GM21390 (cell line): ENCODE results near the gene COL4A2.

Source experiments
- ATAC-seq: cut with Tn5 transposase; IDR thresholded peaks from one replicate; pipeline ENCODE4 v1.9.1; 2021; ENCODE audit not compliant: unreplicated experiment

The COL4A2 gene

DNA sequence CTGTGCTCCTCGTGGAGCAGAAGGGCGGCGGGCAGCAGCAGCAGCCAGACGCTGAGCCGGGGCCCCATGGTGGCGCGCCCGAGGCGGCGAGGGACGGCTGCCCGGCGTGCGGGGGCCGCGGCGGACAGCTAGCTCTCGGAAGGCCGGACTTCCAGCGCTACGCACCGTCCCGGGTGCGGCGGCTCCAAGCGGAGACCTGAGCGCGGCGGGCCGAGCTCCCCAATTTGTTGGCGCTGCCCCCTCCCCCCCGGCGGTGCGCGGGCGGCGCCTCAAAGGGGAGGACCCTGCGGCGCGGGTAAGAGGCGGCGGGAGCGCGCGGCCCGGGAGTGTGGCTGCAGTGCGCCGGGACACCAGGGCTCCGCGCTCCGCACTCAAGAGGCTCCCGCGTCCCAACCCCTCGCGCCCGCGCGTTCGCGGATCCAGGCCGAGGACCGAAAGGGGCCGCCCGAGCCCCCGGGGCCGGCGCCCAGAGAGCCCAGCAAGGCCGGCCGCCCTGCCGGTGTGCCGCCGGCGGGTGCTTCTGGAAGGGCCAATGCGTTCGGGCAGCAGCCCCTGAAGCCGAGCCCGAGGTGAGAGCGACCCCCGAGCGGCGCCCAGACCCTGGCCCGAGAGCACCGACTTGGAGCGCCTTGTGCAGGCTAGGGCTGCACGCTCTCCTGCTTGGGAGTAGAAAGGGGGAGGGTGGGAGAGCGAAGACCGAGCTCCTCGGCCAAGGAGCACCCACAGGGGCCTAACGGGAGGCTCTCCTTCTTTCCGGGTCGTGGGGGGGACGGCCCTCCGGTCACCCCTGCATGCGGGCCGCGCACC, at the start of gene COL4A2, which contains the start of gene COL4A1:
Gene COL4A2 (plus strand): TSS at position 325 of the 807 bp plus-strand sequence. CDS start 620 bp downstream, outside the sequence.
Gene COL4A1 (minus strand): TSS at position 198 of the 807 bp plus-strand sequence. CDS start 130 bp downstream, at position 68.
- ATAC-seq, result no peak

DNA sequence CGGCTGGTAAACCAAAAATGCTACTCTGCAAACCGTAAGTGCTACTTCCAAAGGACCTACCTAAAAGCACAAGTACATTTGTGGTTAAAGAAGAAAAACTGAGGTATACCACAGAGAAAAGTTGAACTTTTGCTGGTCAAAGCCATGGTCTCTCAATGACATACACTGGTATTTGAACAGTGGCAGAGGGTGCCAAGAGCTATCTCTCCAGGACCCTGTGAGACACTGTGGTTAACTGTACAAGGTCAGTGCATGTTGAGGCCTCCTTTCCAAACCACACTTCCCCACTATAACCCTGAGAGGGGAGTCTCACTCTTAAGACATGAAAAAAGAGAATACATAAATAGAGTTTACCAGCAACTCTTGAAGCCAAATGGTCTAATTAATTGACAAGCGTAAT, 49.7 kb upstream of the COL4A2 start:
- no peak for ATAC-seq

DNA sequence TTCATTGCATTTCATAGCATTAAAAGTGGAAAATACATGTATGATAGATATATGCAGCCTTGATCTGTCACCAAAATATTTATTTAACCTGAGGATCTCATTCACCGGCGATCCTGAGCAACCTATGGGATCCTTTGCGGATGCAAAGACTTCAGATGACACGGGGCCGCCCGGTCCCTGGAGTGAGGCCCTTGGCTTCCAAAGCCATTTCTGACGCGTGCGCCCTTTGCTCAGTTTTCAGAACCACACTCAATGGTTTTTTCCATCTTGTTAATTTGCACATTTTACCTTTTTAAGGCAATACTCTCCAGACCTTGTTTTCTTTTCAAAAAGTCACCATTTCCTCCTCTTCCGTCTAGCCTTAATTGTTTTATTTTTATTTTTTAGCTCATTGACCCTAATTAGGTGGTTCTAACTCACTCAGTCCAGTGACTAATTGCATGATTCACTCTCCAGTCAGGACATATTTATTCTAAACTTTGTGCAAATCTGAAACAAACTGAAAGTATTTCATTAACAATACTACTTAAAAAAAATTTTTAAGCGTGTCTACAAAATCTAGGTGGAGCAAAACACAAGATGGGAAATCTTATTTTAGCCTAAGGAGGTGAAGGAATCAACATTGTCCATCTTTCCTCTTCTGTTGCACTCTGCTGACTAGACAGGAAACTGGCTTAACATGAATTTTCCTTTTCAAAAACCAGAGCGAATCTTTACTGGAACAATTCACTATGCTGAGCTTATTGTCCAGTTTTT, 48.0 kb upstream of the COL4A2 start:
- ATAC-seq, result no peak

DNA sequence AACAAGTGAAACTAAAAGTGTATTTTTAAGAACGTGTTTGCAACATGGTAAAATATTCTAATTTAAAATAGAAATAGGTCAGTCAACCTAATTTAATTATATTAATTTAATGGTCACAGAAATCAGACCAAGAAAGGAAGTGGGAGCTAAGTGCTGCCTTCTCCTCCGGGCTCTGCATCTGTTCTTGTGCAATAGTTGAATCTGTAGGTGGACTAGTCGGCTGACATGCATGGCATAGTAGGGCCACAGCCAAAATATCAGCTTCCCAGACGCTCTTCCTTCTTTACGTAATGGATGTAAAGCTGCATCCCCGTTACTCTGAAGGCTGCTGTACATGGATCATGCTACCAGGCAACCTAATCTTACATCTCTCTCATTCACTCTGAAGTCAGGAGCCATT, 47.4 kb upstream of the COL4A2 start:
- ATAC-seq, result no peak

DNA sequence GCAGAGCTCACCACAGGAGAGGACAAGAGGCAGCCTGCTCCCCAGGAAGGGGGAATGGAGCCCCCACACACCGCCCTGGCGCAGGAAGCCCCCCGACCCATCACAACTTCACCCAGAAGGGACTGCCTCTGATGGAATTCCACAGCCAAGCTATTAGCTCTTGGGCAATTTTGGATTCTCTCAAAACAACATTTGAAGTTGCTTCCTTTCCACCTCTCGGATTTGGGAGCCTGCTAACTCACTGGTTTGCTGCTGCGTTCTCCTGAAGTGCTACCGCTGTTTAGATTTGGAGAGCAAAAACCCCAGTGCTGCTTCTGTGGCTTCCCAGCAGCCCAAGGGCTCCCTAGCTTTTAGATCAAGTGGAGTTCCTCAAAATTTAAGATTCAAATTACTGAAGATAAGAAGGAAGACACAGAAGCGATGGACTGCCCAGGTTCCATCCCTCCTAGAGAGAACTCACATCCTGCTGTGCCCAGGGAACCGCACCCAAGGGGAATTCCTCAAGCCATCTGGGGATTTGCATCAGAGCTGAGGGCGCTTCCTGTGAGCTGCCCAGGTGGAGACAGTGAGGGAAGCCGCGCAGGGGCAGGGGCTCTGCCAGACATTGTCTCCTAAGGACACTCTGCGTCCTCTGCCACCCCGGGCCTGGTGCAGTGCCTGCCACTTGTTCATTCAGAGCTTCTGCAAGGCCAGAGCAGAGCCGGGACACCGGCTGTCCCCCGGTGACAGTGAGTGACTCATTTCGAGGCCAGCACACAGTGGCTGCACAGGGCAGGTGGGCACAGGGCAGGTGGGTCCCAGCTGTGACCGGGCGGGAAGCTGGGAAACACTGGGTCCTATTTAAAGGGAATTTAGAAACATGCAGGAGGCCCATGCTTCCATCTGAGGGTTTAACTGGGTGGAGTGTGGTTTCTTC, 45.7 kb upstream of the COL4A2 start:
- no peak for ATAC-seq

DNA sequence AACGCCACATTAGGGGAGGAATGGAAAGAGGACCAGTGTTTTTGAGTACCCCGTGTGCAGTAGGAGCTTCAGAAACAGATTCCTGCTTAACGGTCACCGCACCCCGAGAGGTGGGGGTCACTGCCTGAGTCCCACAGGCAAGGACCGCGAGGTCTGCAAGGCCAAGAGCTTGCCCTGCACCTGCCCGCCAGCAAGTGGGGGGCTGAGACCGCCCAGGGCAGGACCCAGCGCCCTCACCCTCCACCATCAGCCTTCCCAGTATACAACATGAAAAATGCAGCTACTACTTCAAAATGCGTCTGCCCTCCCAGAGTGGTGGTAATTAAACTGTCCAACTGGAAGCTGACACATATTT, 45.0 kb upstream of the COL4A2 start:
- no peak for ATAC-seq

DNA sequence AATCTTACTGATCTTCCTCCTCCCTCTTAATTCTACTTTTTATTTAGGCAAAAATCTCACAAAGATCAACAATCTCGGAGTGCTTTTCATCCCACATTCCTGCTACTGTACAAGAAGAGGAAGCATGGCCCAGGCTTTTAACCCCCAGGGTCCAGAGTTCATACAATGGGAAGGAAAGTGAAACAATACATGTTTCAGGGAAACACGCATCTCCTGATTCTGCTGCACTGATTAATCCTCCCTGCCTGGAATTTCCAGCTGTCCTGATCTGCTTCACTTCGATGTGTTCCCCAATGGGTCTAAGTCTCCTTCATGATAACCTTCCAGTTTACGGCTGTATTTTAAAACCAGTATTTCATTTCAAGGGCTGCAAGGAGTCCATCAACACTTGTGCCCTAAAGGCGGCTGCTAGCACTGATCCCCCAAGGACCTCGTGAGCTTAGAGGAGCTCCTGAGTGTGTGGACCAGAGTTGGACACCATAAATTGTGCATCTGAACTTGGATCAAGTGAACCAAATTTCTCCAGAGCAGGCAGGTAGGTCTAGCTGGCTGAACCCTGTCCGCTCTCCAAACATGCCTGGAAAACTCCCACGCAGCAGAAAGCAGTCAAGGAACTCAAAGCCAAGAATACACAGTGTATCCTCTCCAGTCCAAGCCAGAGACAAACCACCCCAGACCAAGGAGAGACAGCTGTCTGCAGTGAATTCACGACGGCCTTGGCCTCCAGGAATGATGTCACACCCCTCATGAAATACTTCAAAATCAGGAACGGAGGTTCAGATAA, 44.4 kb upstream of the COL4A2 start:
- ATAC-seq, result no peak

DNA sequence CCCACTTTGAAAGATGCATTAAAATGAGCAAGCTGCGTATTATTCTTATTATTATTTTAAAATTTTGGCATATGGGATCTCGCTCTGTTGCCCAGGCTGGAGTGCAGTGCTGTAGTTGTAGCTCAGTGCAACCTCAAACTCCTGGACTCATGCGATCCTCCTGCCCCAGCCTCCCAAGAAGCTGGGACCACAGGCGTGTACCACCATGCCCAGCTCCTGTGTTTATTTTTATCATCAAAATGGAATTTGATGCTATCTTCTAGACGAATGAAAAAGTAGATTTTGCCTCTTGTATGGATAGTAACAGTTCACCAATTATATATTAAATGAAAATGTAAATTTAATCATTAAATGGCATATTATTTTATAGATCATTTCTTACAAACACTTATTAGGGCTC, 43.7 kb upstream of the COL4A2 start:
- no peak for ATAC-seq

DNA sequence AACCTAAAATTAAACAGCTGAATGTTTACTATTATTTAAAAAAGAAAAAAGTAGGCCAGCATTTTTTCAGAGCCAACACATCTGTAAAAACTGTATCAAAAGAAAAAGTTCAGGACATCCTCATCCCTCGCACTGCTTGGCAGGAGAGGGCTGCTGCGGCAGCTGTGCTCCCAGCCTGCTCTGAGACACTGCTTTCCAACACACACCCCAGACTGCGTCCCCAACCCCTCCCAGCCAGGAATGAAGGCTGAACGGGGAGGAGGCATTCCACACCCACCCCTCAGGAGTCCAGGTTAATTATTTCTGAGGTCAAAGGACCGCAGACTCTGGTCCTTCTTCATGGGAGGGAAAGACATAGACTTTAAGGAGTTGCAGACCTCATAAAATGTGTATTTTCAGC, 43.2 kb upstream of the COL4A2 start:
- no peak for ATAC-seq

DNA sequence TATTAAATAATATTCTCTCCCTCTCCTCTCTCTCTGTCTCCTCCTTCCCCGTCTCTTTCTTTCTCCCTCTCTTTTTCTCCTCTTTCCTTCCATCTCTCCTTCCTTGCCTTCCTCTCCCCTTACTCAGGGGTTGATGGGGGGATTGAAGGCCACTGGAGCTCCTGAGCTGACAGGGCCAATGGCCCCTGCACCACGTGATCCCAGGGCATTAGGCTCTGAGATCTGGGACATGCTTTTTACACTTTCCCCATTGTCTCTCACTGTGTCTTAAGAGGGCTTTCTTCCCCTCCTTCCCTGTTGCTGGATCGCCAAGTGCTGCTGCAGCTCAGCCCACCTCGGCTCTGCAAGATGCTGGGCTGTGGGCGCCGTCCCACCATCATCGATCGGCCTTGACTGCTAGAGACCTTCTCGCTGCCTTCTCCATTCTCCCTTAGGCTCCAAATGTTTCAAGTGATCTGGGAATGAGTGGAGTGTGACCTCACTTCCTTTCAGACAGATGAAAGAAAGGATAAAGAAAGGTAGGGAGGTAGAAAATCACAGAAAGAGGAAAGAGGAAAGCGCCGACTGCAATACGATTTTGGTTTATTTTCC, 42.3 kb upstream of the COL4A2 start:
- ATAC-seq, result no peak

DNA sequence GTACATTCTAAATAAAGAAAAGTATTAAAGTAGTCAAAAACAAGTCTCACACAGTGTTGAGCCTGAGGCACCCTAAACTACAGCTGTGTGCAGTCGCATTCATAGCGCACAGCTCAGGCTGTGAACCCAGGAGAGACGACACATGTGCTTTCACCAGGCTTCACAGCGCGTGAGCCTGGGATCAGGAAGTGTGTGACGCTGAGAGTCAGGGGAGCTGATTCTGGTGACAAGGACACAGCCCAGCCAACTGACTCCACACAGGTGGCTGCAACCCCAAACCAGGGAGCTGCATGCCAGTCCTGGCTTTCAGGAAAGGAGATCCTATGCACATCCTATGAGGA, 41.8 kb upstream of the COL4A2 start:
- no peak for ATAC-seq

DNA sequence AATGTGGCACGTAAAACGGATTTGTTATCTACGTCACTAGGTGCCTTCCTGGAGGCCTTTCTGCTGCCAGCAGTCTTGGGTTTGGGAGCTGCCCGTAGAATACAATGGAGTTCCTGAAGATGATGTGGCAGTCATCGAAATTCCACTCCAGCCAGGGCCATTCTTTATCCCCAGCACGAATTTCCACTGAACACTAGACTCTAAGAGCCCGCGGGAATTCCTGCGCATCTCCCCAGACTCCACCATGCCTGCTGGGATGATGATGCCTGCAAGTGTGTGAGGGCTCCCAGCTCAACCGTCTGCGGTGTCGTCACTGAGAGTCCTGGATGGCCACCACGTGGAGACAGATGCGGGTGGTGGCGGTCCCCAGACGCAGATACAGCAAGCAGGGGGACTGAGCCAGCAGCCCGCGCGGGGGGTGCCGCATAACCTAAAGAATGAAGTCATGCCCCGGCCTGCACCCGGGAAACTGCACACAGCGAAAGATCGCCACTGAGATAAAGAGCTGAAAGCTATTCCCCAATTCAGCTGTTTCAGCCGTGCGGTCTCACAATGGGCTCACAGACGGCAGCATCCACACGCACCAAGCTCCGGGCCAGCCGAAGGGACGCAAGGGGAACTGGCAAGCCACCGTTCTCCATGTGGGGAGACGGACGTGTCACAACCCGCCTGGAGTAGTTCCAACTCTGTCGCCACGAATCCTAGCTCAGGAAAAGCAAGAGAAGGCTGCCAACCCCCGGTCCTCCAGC, 41.2 kb upstream of the COL4A2 start:
- no peak for ATAC-seq

DNA sequence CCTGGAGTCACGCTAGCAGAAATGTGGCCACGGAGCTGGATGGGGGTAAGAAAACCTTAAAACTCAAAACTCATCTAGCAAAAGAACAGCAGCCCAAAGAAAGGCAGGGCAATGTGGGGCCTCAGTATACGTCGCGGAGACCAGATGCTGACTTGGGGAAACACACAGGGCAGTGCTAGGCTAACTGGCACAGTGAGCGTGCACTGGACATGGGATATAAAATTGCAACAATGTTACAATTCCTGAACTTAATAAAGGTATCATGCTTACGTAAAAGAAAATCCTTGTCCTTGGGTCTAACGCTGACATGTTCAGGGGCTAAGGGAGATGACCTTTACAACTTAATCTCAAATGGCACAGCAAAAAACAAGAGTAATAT, 40.7 kb upstream of the COL4A2 start:
- ATAC-seq, result no peak

DNA sequence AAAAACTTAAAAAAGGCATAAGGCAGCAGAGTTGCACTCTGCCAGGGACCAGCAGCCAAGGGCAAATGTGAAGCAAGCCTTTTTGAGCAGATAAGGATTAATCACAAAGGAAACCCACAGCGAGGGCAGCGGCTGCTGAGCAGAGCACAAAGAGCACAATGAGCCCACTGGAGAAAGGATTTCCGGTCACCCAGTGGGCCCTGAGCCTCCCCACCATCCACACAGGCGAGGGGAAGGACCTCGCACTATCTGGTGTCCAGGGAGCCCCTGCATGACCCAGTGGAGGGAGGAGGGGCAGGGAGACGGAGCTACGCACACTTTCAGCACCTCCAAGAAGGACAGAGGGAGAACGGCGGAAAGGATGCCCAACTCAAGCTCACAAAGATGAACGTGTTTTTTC, 40.1 kb upstream of the COL4A2 start:
- ATAC-seq, result no peak

DNA sequence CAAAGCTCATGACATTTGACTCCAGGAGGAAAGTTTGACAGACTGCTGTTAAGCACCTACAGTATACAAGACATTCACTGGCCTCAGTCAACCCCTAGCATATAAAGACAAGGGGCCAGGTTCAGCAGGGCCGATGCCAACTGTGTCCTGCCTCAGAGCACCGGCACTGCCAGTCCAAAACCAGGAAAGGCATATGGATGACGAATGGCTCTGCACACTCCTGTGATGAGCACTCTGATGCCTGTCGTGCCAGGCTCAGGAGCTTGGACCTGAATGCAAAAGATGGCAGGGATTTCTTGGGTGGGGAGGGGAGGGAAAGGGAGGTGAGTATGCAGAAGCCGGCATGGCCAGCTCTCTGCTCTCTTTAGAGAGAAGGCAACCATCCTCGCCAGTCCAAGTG, 39.0 kb upstream of the COL4A2 start:
- no peak for ATAC-seq

DNA sequence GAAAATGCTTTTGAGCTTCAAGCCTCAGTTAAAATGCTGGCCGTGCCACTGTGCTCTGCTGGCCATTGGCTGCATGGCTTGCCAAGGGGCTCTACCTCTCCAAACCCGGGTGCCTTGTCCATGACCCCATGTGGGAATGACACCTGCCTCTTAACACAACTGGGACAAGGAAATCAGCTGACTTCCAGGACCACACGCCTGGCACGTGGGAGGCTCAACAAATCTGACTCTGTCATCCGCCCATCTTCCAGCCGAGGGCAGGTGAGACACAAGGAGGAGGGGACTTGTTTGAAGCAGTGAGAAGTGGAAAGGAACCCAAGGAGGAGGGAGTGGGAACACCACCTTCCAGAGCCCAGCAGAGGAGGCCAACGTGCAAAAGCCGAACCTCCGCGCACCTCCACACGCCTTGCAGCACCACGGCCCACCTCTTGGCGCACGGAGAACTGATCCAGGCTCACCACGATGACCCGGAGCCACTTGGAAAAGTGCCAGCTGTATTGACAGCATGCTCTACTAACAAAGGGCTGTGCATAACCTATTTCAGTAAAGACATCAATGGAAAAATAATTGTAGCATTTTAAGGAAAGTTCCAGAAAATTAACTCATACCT, 38.4 kb upstream of the COL4A2 start:
- no peak for ATAC-seq

DNA sequence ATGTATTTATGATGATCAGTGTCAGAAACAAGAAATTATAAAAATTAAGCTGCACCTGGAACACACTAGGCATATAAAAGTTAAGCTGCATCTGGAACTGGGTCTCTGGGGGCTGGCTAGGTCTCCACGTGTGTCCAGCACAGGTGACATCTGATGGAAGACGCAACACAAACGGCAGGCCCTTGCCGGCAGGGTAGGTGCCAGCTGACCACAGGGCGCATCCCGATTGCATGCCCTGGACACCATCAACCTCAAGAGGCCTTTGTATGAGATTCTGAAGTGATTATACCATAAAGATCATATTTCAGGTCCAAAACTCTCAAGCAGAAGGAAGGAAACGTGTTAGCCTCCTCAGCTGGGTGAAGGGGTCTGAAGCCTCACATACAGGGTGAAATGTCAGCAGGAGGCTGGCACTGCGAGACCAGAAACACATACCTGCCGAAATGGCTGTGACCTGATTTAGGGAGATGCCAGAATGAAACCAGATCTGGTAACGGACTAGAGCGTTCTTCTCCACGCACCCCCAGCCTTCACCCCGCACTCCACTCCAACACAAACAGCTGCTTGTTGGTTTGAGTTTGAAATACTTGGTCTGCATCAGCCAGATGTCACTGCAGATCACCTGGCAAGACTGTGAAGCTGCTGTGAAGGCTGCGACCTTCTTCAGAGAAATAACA, 37.4 kb upstream of the COL4A2 start:
- ATAC-seq, result no peak

DNA sequence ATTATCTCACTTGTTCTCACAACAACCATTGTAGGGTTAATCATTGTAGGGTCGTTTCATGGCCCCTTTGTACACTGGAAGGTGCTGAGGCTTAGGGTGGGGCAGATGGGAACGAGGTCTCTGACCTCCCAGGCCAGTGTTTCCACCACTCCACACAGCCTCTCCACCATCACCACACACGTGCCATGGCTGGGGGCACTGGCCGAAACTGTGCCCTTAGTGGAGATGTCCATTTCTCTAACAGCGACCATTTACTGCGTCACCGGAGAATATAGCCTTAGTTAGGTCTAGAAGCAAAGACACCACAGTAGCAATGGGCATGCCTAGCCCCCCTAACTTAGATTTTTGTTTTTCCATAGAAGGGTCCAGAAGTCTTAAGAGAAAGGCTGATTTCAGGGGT, 36.6 kb upstream of the COL4A2 start:
- no peak for ATAC-seq

DNA sequence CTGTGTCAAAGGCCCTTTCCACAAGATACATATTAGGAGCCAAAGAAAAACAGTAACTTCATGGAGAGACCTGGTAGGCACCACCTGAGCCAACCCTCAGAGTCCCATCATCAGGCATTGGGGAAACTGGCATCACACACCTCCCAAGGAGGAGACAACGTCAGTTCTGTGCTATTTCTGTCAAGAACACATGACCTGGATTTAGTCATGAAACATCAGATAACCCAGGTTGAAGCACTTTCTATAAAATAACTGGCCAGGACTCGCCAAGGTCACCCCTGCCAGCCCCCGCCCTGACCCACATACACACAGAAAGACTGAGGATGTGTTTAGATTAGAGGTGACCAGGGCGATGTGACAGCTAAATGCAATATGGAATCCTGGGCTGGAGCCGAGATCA, 35.8 kb upstream of the COL4A2 start:
- ATAC-seq, result no peak
